Astrocyte of the cerebellum (primary cell): ENCODE data around the gene MAPKAP1.
"Not testable (repeated sequence)": the region's sequence is repeated elsewhere in the genome, so short reads cannot be mapped to it uniquely, and the experiment has no call there.

ENCODE experiments used
- DNase-seq: peaks from one replicate; pipeline ENCODE4 v3.0.0-alpha.2; 2011; ENCODE audit warnings: low read depth
- H3K4me3 ChIP-seq: 2 replicates; pipeline ENCODE4 v1.5.1; 2011; ENCODE audit warnings: mild to moderate bottlenecking, low read depth, low read length, moderate library complexity
- in situ Hi-C: cut with HindIII; loops from 2 replicates; pipeline ENCODE4 v1.10.0; 2017; ENCODE audit warnings: low sequenced_read_pairs
- TF ChIP-seq, protein P1 (sequence below): IDR thresholded peaks from 2 replicates; pipeline ENCODE4 v1.5.1; 2012; ENCODE audit warnings: low read length, low read depth, moderate library complexity, mild to moderate bottlenecking; ENCODE audit errors: missing control alignments

The MAPKAP1 gene

DNA sequence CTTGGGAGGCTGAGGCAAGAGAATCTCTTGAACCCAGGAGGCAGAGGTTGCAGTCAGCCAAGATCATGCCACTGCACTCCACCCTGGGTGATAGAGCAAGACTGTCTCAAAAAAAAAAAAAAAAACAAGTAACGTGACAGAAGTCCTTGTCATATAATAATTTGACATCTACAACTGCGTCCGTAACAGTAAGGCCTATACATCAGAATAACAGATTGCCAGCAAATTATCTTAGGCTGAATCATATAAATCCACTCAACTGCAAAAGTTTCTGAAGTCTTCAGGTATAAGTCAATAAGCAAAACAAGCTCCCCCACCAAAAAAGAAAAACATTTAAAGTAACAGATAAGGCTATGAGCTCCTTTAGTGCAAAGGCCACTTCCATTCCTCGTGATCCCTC lies 3.3 kb downstream of the MAPKAP1 start:
- no peak overlapping the region for H3K4me3 ChIP-seq
- in situ Hi-C loops = no loop called here
- DNase-seq = no peak
- TF ChIP-seq, protein P1, sequence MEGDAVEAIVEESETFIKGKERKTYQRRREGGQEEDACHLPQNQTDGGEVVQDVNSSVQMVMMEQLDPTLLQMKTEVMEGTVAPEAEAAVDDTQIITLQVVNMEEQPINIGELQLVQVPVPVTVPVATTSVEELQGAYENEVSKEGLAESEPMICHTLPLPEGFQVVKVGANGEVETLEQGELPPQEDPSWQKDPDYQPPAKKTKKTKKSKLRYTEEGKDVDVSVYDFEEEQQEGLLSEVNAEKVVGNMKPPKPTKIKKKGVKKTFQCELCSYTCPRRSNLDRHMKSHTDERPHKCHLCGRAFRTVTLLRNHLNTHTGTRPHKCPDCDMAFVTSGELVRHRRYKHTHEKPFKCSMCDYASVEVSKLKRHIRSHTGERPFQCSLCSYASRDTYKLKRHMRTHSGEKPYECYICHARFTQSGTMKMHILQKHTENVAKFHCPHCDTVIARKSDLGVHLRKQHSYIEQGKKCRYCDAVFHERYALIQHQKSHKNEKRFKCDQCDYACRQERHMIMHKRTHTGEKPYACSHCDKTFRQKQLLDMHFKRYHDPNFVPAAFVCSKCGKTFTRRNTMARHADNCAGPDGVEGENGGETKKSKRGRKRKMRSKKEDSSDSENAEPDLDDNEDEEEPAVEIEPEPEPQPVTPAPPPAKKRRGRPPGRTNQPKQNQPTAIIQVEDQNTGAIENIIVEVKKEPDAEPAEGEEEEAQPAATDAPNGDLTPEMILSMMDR = no peak

GRCh38 chr9:125701351-125701750 lies 5.7 kb downstream of the MAPKAP1 start:
- no peak overlapping the region for H3K4me3 ChIP-seq
- in situ Hi-C loops = no loop called here
- DNase-seq = peak; percentile 23
- TF ChIP-seq, protein P1 = no peak

GRCh38 chr9:125700791-125701190 lies 6.2 kb downstream of the MAPKAP1 start:
- in situ Hi-C loops = no loop called here
- no peak for DNase-seq

GRCh38 chr9:125699870-125700269 lies 7.1 kb downstream of the MAPKAP1 start:
- in situ Hi-C loops = no loop called here

More at GRCh38 chr9:125700791-125701190, 6.2 kb downstream of the MAPKAP1 start:
- TF ChIP-seq, protein P1 = no peak
- no peak overlapping the region for H3K4me3 ChIP-seq

DNA sequence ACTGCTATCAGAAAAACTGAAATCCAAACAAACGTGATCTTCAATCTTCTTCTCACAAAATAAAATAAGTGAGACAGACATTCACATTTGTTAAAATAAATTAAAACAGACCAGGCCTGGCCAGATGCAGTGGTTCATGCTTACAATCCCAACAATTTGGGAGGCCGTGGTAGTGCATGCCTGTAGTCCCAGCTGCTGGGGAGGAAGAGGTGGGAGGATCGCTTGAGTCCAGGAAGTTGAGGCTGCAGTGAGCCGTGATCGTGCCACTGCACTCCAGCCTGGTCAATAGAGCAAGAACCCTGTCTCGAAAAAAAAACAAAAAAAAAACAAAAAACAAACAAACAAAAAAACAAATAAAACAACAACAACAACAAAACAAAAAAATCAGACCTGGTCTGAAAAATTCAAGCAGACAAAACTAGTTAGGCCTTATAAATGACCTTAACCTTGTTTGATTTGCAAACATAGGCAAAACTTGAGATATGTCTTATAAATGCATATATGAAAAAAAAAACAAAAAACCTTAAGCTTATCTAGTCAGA lies 10.8 kb downstream of the MAPKAP1 start:
- H3K4me3 ChIP-seq = no peak overlapping the region
- no peak for DNase-seq
- TF ChIP-seq, protein P1 = no peak
- in situ Hi-C loops = no loop called here

More at GRCh38 chr9:125699870-125700269, 7.1 kb downstream of the MAPKAP1 start:
- no peak for DNase-seq
- TF ChIP-seq, protein P1 = no peak
- H3K4me3 ChIP-seq = no peak overlapping the region

DNA sequence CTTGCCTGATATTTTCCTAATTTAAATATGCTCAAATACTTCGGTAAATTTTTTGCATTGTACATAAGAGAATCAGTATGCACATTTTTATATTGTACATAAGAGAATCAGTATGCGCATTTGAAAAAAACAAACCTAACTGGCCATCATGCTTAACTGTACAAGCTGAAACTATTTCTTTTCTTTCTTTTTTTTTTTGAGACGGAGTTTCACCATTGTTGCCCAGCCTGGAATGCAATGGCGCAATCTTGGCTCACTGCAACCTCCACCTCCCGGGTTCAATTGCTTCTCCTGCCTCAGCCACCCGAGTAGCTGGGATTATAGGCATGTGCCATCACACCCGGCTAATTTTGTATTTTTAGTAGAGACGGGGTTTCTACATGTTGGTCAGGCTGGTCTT lies 11.5 kb downstream of the MAPKAP1 start:
- DNase-seq, in situ Hi-C loops, H3K4me3 ChIP-seq: not testable (repeated sequence)

- DNase-seq = peak; percentile 28
- TF ChIP-seq, protein P1 = no peak
- H3K4me3 ChIP-seq = no peak overlapping the region
- in situ Hi-C loops = no loop called here
These were observed 12.5 kb downstream of the MAPKAP1 start for GRCh38 chr9:125694478-125694877.

DNA sequence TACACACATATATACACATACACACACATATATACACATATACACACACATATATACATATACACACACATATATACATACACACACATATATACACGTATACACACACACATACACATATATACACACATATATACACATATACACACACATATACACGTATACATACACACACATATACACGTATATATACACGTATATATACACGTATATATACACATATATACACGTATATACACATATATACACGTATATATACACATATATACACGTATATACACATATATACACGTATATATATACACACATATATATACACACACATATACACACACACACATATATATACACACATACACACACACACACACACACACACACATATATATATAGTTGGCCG lies 13.5 kb downstream of the MAPKAP1 start:
- H3K4me3 ChIP-seq, DNase-seq, in situ Hi-C loops: not testable (repeated sequence)
